Ramos (cell line): ENCODE measurements around the gene TRDN.

Experiments used
- in situ Hi-C: fragments of 300-500 bp; cut with MboI; formaldehyde crosslinking; loops from one replicate; pipeline ENCODE4 v1.14.3; 2022; ENCODE audit warnings: low sequenced_read_pairs; ENCODE audit not compliant: unreplicated experiment

TRDN gene

DNA sequence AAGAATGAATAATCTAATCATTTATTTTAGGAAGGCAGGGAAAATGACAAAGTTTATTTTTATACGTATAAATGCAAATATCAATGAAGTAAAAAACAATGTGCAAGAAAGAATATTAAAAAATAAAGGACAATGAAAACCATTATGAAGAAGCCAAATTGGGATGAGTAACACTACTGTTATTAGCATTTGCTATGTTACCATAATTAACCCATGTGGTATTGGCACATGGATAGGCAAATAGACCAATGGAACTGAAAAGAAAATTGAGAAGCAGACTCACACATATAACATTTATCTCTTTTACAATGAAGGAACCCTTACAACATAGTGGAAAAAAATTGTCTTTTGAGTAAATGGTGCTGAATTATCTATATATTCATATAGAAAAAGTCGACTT lies 426.1 kb downstream of the TRDN start:
- in situ Hi-C loops, result no loop called here

- in situ Hi-C loops, result no loop called here
These were observed 428.7 kb downstream of the TRDN start for GRCh38 chr6:123207967-123208510.

DNA sequence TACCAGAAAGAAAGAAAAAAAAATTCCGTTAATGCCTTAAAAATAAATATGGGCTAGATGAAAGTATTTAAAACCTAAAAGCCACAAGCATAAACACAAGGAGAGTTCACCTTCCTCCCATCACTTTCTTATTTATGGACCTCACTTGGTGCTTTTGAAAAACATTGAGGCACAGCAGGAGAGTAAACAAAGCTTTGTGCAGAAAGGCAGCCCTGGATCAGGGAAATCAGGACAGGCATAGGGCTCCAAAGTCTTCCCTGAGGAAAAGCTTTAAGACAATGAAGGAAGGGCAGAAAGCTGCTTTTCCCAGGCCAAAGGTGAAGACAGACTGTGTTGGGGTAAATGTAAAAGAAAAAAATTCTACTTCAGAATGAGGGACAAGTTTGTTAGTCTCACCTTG lies 432.8 kb downstream of the TRDN start:
- in situ Hi-C loops, result no loop called here

DNA sequence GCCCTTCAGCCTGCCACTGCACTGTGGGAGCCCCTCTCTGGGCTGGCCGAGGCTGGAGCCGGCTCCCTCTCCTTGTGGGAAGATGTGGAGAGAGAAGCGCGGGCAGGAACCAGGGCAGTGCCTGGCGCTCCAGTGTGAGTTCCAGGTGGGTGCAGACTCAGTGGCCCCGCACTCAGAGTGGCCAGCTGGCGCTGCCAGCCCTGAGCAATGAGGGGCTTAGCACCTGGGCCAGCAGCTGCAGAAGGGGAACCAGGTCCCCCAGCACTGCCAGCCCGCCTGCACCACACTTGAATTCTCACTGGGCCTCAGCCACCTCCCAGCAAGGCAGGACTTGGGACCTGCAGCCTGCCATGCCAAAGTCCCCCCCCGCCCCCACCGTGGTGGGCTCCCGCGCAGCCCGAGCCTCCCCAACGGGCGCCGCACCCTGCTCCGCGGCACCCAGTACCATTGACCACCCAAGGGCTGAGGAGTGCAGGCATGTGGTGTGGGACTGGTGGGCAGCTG lies 434.8 kb downstream of the TRDN start:
- in situ Hi-C loops, result no loop called here

- in situ Hi-C loops, result no loop called here
These were observed 443.5 kb downstream of the TRDN start for GRCh38 chr6:123193298-123193697.

DNA sequence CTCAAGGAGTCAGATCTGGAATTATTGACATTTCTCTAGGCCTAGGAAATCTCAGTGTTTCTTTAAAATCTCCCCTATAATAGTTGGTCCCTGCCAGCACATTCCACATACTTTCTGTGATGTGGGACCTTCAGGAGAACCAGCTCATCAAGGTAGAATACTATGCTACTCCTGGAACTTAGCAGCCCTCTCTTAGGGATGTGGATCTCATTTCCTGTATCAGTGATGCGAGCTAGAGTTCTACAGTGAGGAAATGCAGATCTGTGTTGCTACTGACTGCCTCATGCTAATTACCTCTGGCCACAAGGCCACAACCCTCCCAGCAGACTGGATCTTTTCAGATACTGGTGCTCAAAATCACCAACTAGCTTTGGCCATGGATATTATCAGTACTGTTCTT lies 446.9 kb downstream of the TRDN start:
- in situ Hi-C loops, result no loop called here

GRCh38 chr6:123182998-123183397 lies 453.8 kb downstream of the TRDN start:
- in situ Hi-C loops, result no loop called here

DNA sequence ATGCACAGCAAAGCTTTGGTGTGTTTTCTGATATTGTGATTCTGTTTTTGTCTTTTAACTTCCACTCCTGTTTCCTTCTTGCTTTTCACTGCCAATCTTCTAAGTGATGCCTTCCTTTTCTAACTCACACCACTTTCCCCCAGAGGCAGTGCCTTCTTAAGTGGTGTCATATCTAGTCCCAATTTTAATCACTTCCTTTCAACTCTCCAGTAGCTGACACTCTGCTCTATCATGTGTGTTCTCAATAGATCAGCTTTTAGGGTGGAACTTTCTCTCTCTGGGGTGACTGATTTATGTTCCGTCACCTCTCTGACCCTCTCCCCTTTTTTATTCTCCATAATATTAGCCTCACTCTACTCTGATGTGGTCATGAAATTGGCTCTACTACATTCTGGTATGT lies 460.0 kb downstream of the TRDN start:
- in situ Hi-C loops, result no loop called here

- in situ Hi-C loops, result no loop called here
These were observed 465.2 kb downstream of the TRDN start for GRCh38 chr6:123171341-123172115.

- in situ Hi-C loops, result no loop called here
These were observed 467.0 kb downstream of the TRDN start for GRCh38 chr6:123169774-123170095.

- in situ Hi-C loops, result no loop called here
These were observed 467.6 kb downstream of the TRDN start for GRCh38 chr6:123168892-123169773.

GRCh38 chr6:123168466-123168865 lies 468.3 kb downstream of the TRDN start:
- in situ Hi-C loops, result no loop called here
